Measurements from ENCODE around the gene OIT3.

- no peak for TF ChIP-seq TAF1 (IDR thresholded peaks at IDR 0.05; ENCODE audit: low read depth)
- no peak for TF ChIP-seq RAD21 (conservative IDR thresholded peaks at IDR 0.05)
These were observed 12.9 kb downstream of the OIT3 start for GRCh38 chr10:72906446-72906845.
